Omental fat pad (tissue), 4 donors: ENCODE results near the gene FMO5. TPM values are rescaled to one million over a fixed set of nuclear protein-coding genes. Genes with fewer than 3 reads are reported as not detected.
A peak's percentile ranks its signal among the peaks of the same experiment; 100 is the strongest.

ENCODE experiments used
- ATAC-seq: fragments of 150-250 bp; one replicate; pipeline ENCODE4 v1.9.1; 2016; ENCODE audit warnings: mild to moderate bottlenecking, moderate library complexity; ENCODE audit not compliant: low FRiP score
- DNase-seq: peaks from one replicate; pipeline ENCODE4 v3.0.0-alpha.2; 2019; ENCODE audit warnings: low spot score
- CTCF ChIP-seq, 3 donors: fragments of 450-650 bp; IDR thresholded peaks; one replicate each; pipeline ENCODE4 v1.5.1; 2016 to 2017; ENCODE audit warnings: antibody characterized with exemption in 3 of 3, mild to moderate bottlenecking in 3 of 3, moderate library complexity in 2 of 3
- total RNA-seq, 4 donors: library from RNA; depleted of rRNA; stranded (reverse); fragments of >200 nt; gene quantifications; one replicate each; pipeline ENCODE4 v1.1.0, GENCODE V29; 2016

Gene FMO5
- total RNA-seq, 4 donors from 2014 or later: 2.0 to 9.6 (median 2.8) TPM

- TF ChIP-seq CTCF (IDR thresholded peaks at IDR 0.05): no peak
Measured at GRCh38 chr1:147177611-147178380, 47.3 kb downstream of the FMO5 start.

GRCh38 chr1:147172168-147173016 is 52.7 kb downstream of the FMO5 start, which contains the start of gene PRKAB2:
Gene PRKAB2 (minus strand): TSS chr1:147172470. CDS start chr1:147172144, 326 bp downstream.
- DNase-seq (peak; percentile 71), ATAC-seq (peak; percentile 98)
- TF ChIP-seq CTCF (IDR thresholded peaks at IDR 0.05): peak in 2 of 3 donors; percentile 45 to 70

More at GRCh38 chr1:147177611-147178380, 47.3 kb downstream of the FMO5 start:
- DNase-seq: no peak
- ATAC-seq: no peak

- no peak for DNase-seq
- no peak for TF ChIP-seq CTCF (IDR thresholded peaks at IDR 0.05)
- ATAC-seq: no peak
Measured at GRCh38 chr1:147171399-147172167, 53.6 kb downstream of the FMO5 start.

- ATAC-seq (no peak), DNase-seq (no peak)
- no peak for TF ChIP-seq CTCF (IDR thresholded peaks at IDR 0.05)
Measured at GRCh38 chr1:147169840-147170674, 55.1 kb downstream of the FMO5 start.

- ATAC-seq (no peak), DNase-seq (no peak)
Measured at GRCh38 chr1:147169171-147169570, 56.0 kb downstream of the FMO5 start.

More at GRCh38 chr1:147169171-147169570, 56.0 kb downstream of the FMO5 start:
- no peak for TF ChIP-seq CTCF (IDR thresholded peaks at IDR 0.05)
